GM12878 (cell line): ENCODE measurements around the gene ACOX1. TPM values are rescaled to one million over a fixed set of nuclear protein-coding genes. Genes with fewer than 3 reads are reported as not detected.
A peak's percentile ranks its signal among the peaks of the same experiment; 100 is the strongest.

Experiments used
- ATAC-seq: fragments of 200-7000 bp; cut with Tn5 transposase; 3 replicates; pipeline ENCODE4 v1.9.1; 2020; ENCODE audit warnings: mild to moderate bottlenecking, moderate library complexity
- BruUV-seq: library from RNA; stranded (reverse); fragments of 400-500 nt; replicated peaks from 2 replicates; lab custom pipeline; 2021; lab: Mats Ljungman, UMichigan
- CTCF ChIA-PET: fragments of 300-600 bp; sonication (Branson Sonifier 250); formaldehyde crosslinking; extraction: SDS; loops from one replicate; lab custom pipeline; 2021; ENCODE audit warnings: inconsistent platforms; lab: Yijun Ruan, JAX
- POLR2A ChIA-PET: fragments of 350-600 bp; formaldehyde crosslinking; extraction: SDS; loops from one replicate; lab custom pipeline; 2021; ENCODE audit warnings: inconsistent platforms; lab: Charles Lee
- RAD21 ChIA-PET: fragments of 300-600 bp; sonication (Branson Sonifier 250); formaldehyde crosslinking; loops from one replicate; lab custom pipeline; 2023; ENCODE audit warnings: antibody characterized with exemption; ENCODE audit not compliant: unreplicated experiment; lab: Charles Lee
- SMC1A ChIA-PET: fragments of 300-600 bp; sonication (Branson Sonifier 250); formaldehyde crosslinking; loops from one replicate; lab custom pipeline; 2023; ENCODE audit not compliant: unreplicated experiment, uncharacterized antibody; lab: Charles Lee
- DNase-seq: peaks from one replicate; pipeline ENCODE4 v3.0.0-alpha.2; 2011; ENCODE audit warnings: low read depth, low spot score
- FAIRE-seq: peaks from 3 replicates; lab custom pipeline; 2011; peaks lifted over from hg19 to GRCh38; lab: Jason Lieb, UNC
- H2AFZ ChIP-seq: 2 replicates; pipeline ENCODE4 v1.6.0; 2011; ENCODE audit warnings: low read depth, low read length, control low read depth; ENCODE audit not compliant: control insufficient read depth
- H3K27ac ChIP-seq: 2 replicates; pipeline ENCODE4 v1.5.1; 2011; ENCODE audit warnings: control low read depth; ENCODE audit not compliant: control insufficient read depth, insufficient read depth
- H3K27me3 ChIP-seq, 2 experiments: replicated peaks in 1 of 2; 2 replicates each; pipeline versions ENCODE4 v1.6.0 to v1.6.1; 2011; ENCODE audit warnings: low read length in 1 of 2; ENCODE audit not compliant: control insufficient read depth in 2 of 2, insufficient read depth in 2 of 2
- H3K36me3 ChIP-seq, 2 experiments: 2 replicates each; pipeline ENCODE4 v1.5.1; 2011; ENCODE audit warnings: low read length in 1 of 2; ENCODE audit not compliant: control insufficient read depth in 2 of 2, insufficient read depth in 2 of 2
- H3K4me1 ChIP-seq: 2 replicates; pipeline ENCODE4 v1.6.1; 2011; ENCODE audit warnings: mild to moderate bottlenecking, low read length, moderate library complexity, mixed read lengths; ENCODE audit not compliant: control insufficient read depth, insufficient read depth
- H3K4me2 ChIP-seq: 2 replicates; pipeline ENCODE4 v1.6.0; 2011; ENCODE audit warnings: control low read depth; ENCODE audit not compliant: control insufficient read depth, insufficient read depth
- H3K4me3 ChIP-seq: fragments of 200-600 bp; sonication (generic); 2 replicates; pipeline ENCODE4 v1.5.1; 2016
- H3K79me2 ChIP-seq: 2 replicates; pipeline ENCODE4 v1.6.0; 2011; ENCODE audit warnings: low read length; ENCODE audit not compliant: control insufficient read depth, insufficient read depth
- H3K9ac ChIP-seq: 2 replicates; pipeline ENCODE4 v1.8.0; 2011; ENCODE audit warnings: low read length, control low read depth, mixed read lengths; ENCODE audit not compliant: control insufficient read depth, insufficient read depth
- H3K9me3 ChIP-seq: replicated peaks from 3 replicates; pipeline ENCODE4 v1.5.1; 2011; ENCODE audit warnings: mild to moderate bottlenecking, low read length; ENCODE audit not compliant: control insufficient read depth, insufficient read depth
- H4K20me1 ChIP-seq: 2 replicates; pipeline ENCODE4 v1.6.0; 2011; ENCODE audit not compliant: control insufficient read depth, insufficient read depth
- BHLHE40 ChIP-seq, 2 experiments: fragments of 450-650 bp in 1 of 2; IDR thresholded peaks; 2 replicates each; pipeline ENCODE4 v1.6.1; 2011 to 2017; ENCODE audit warnings: low read depth in 2 of 2, borderline replicate concordance in 1 of 2, improper control_type of control experiment in 1 of 2, low read length in 1 of 2, mild to moderate bottlenecking in 1 of 2
- GATAD2B ChIP-seq: fragments of 450-650 bp; conservative IDR thresholded peaks from 2 replicates; pipeline ENCODE4 v1.6.1; 2017; ENCODE audit warnings: low read depth, mild to moderate bottlenecking, moderate library complexity
- MYC ChIP-seq: IDR thresholded peaks from 2 replicates; pipeline ENCODE4 v1.6.1; 2011; ENCODE audit warnings: mild to moderate bottlenecking, low read length, moderate library complexity, inconsistent platforms; ENCODE audit not compliant: insufficient read depth, insufficient replicate concordance, insufficient read length, severe bottlenecking
- RAD21 ChIP-seq: IDR thresholded peaks from 2 replicates; pipeline ENCODE4 v1.6.1; 2011; ENCODE audit warnings: mild to moderate bottlenecking, low read depth, low read length, moderate library complexity; ENCODE audit not compliant: insufficient read depth
- SMC3 ChIP-seq: IDR thresholded peaks from 2 replicates; pipeline ENCODE4 v1.6.1; 2011; ENCODE audit warnings: low read length, improper control_type of control experiment, borderline replicate concordance
- TCF12 ChIP-seq: IDR thresholded peaks from 2 replicates; pipeline ENCODE4 v1.6.1; 2011; ENCODE audit warnings: low read depth, mild to moderate bottlenecking, low read length
- YY1 ChIP-seq: IDR thresholded peaks from 2 replicates; pipeline ENCODE4 v1.6.1; 2011; ENCODE audit warnings: low read depth, mild to moderate bottlenecking, low read length
- WGBS: methylation state at CpG from one replicate; pipeline ENCODE4 v1.1.6; 2016; ENCODE audit warnings: low lambda C conversion rate; ENCODE audit not compliant: insufficient replicate concordance, insufficient coverage; ENCODE audit errors: missing lambda C conversion rate; 5-methylcytosine and 5-hydroxymethylcytosine counted together
- in situ Hi-C: fragments of 300-500 bp; cut with MboI; formaldehyde crosslinking; loops from 9 replicates; pipeline ENCODE4 v1.14.3; 2018; ENCODE audit warnings: mixed read lengths
- intact Hi-C: fragments of 100-400 bp; cut with micrococcal nuclease; formaldehyde crosslinking; loops from one replicate; pipeline ENCODE4 v1.14.2; 2022; ENCODE audit not compliant: unreplicated experiment
- polyA plus RNA-seq, 11 experiments: library from polyadenylated mRNA; depleted of rRNA in 4 of 11; unstranded in 6 of 11; stranded (reverse) in 5 of 11; fragments of >200 nt; fragmentation: Nextera tagmentation in 4 of 11; fragmentation: Illumina TruSeq in 1 of 11; extraction: Ambion mirVana in 4 of 11; extraction: Trizol in 1 of 11; gene quantifications; 1 replicate in 1 of 11; 2 replicates in 10 of 11; pipeline versions ENCODE4 v1.2.1 to v1.2.3, GENCODE V29; 2011 to 2016; ENCODE audit warnings: inconsistent platforms in 2 of 11, missing spikeins in 2 of 11, low read depth in 1 of 11
- total RNA-seq, 4 experiments: library from RNA; depleted of rRNA in 3 of 4; stranded (reverse); fragments of >200 nt in 3 of 4; fragmentation: Illumina TruSeq in 1 of 4; extraction: Trizol in 1 of 4; gene quantifications; 2 replicates each; pipeline versions ENCODE4 v1.2.1 to v1.2.3, GENCODE V29; 2013 to 2021
- TF ChIP-seq, protein P1 (sequence below), 3 experiments: IDR thresholded peaks in 2 of 3; conservative IDR thresholded peaks in 1 of 3; 2 replicates each; pipeline ENCODE4 v1.5.1; 2011; ENCODE audit warnings: low read depth in 3 of 3, low read length in 3 of 3, mild to moderate bottlenecking in 3 of 3, control low read depth in 2 of 3, moderate library complexity in 2 of 3, inconsistent platforms in 1 of 3, mixed read lengths in 1 of 3; ENCODE audit not compliant: control insufficient read depth in 2 of 3, insufficient read depth in 1 of 3; ENCODE audit errors: extremely low read depth in 1 of 3
- TF ChIP-seq, protein P2 (sequence below): fragments of 450-650 bp; formaldehyde crosslinking; IDR thresholded peaks from 2 replicates; pipeline ENCODE4 v1.4.0; 2020; ENCODE audit warnings: mild to moderate bottlenecking, moderate library complexity

ACOX1 gene
- total and polyA plus RNA-seq, 10 of the 15 experiments (the other 5 are each of a cell fraction or from before 2014, with no cell fraction given): 6.5 to 26.2 (median 21.6) TPM

DNA sequence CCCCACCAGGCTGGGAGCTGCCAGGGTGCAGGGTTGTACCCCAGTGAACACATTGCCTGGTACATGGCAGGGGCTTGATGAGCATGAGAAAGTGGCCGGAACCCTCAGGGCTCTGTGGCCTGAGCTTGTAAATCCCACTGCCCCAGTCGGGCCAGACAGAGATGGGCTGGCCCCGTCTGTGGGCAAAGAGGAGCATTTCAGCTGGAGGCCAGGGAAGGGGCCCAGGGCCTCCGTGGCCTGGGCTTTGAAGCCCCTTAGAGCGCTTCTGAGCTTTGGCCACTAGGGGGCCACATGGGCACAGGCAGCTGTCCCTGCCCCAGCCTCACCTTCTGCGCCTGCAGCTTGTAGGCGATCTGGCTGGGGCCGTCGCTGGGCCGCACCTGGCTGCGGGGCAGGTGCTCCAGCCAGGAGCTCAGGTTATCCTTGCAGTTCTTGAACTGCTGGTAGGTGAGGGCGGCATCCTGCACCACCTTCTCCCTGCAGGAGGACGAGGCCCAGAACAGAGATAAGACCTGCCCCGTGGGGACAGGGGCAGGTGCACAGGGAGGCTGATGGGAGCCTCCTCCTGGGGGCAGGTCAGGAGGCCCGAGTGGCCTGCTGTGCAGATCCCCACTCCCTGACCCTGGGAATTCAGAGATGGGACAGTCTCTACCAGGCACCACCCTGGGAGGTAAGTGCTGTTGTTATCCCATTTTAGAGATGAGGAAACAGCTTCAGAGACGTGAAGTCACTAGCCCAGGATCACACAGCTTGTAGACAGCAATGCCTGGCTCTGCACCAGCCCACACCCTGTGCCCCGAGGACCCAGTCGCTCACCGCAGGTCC lies 35.3 kb upstream of the ACOX1 start:
- TF ChIP-seq GATAD2B (0 out of 2 replicates have a peak, but pooled peaks have one; percentile 44), SMC3 (peak; percentile 83), RAD21 (peak; percentile 80), MYC (no peak), TCF12 (peak; percentile 75), BHLHE40 (IDR thresholded peaks at IDR 0.05; ENCODE audit: borderline replicate concordance in 1 of 2, low read depth in 2 of 2, low read length in 1 of 2) (0 out of 4 replicates have a peak, but pooled peaks of 1 of the 2 experiments have one; percentile 28), YY1 (peak; percentile 74)
- TF ChIP-seq, protein P1, sequence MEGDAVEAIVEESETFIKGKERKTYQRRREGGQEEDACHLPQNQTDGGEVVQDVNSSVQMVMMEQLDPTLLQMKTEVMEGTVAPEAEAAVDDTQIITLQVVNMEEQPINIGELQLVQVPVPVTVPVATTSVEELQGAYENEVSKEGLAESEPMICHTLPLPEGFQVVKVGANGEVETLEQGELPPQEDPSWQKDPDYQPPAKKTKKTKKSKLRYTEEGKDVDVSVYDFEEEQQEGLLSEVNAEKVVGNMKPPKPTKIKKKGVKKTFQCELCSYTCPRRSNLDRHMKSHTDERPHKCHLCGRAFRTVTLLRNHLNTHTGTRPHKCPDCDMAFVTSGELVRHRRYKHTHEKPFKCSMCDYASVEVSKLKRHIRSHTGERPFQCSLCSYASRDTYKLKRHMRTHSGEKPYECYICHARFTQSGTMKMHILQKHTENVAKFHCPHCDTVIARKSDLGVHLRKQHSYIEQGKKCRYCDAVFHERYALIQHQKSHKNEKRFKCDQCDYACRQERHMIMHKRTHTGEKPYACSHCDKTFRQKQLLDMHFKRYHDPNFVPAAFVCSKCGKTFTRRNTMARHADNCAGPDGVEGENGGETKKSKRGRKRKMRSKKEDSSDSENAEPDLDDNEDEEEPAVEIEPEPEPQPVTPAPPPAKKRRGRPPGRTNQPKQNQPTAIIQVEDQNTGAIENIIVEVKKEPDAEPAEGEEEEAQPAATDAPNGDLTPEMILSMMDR (IDR thresholded peaks at IDR 0.05 in 2 of 3, conservative IDR thresholded peaks at IDR 0.05 in 1 of 3; ENCODE audit: control insufficient read depth in 2 of 3, extremely low read depth in 1 of 3, insufficient read depth in 1 of 3, low read depth in 3 of 3, low read length in 3 of 3): peak; percentile 86 to 99 (median 94)
- TF ChIP-seq, protein P2, sequence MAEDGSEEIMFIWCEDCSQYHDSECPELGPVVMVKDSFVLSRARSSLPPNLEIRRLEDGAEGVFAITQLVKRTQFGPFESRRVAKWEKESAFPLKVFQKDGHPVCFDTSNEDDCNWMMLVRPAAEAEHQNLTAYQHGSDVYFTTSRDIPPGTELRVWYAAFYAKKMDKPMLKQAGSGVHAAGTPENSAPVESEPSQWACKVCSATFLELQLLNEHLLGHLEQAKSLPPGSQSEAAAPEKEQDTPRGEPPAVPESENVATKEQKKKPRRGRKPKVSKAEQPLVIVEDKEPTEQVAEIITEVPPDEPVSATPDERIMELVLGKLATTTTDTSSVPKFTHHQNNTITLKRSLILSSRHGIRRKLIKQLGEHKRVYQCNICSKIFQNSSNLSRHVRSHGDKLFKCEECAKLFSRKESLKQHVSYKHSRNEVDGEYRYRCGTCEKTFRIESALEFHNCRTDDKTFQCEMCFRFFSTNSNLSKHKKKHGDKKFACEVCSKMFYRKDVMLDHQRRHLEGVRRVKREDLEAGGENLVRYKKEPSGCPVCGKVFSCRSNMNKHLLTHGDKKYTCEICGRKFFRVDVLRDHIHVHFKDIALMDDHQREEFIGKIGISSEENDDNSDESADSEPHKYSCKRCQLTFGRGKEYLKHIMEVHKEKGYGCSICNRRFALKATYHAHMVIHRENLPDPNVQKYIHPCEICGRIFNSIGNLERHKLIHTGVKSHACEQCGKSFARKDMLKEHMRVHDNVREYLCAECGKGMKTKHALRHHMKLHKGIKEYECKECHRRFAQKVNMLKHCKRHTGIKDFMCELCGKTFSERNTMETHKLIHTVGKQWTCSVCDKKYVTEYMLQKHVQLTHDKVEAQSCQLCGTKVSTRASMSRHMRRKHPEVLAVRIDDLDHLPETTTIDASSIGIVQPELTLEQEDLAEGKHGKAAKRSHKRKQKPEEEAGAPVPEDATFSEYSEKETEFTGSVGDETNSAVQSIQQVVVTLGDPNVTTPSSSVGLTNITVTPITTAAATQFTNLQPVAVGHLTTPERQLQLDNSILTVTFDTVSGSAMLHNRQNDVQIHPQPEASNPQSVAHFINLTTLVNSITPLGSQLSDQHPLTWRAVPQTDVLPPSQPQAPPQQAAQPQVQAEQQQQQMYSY (CRISPR knock-in tag): no peak
- TF ChIP-seq, all 136 proteins: peak for 7
- SMC1A ChIA-PET: interaction anchor here (0.9 to 2.0 kb wide), 12 partner anchors 11 to 383 kb away, joined by 3 to 8 read pairs (median 4); partner anchors contain the start of gene MRPL38
- H3K27ac ChIP-seq: no peak overlapping the region
- POLR2A ChIA-PET: no interaction called here
- no peaks in the 10 kb centered on the region for H3K4me1 ChIP-seq
- H3K4me3 ChIP-seq: no peak overlapping the region
- in situ Hi-C loops (loop anchor here (5.0 kb wide), 1 partner anchor 278 kb away; no protein-coding TSS in a partner anchor), intact Hi-C loops (loop anchor here (1.0 to 2.0 kb wide), 3 partner anchors 92 to 285 kb away; no protein-coding TSS in a partner anchor)
- no peaks in the 10 kb centered on the region for H3K9me3 ChIP-seq
- ATAC-seq (peak; percentile 99), DNase-seq (no peak), FAIRE-seq (peak; percentile 94)
- RAD21 ChIA-PET: interaction anchor here (0.5 to 2.7 kb wide), 13 partner anchors 8 to 302 kb away, joined by 3 to 18 read pairs (median 4); partner anchors contain the start of gene MRPL38
- H3K4me2 ChIP-seq: no peak overlapping the region
- H4K20me1 ChIP-seq: no peaks in the 10 kb centered on the region
- H3K9ac ChIP-seq: no peak overlapping the region
- H3K27me3 ChIP-seq: no peaks in the 10 kb centered on the region
- H3K79me2 ChIP-seq: no peaks in the 10 kb centered on the region
- no TSS peak for BruUV-seq
- no peaks in the 10 kb centered on the region for H3K36me3 ChIP-seq
- H2AFZ ChIP-seq: no peak overlapping the region
- WGBS: 12% methylated on average over 19 of the region's 19 CpGs
- CTCF ChIA-PET: interaction anchor here (0.6 to 6.1 kb wide), 53 partner anchors 13 to 383 kb away, joined by 3 to 70 read pairs (median 4); partner anchors contain the start of genes CDK3, EXOC7, FBF1 and MRPL38
